ENCODE measurements around the gene TMEM138. TPM values are rescaled to one million over a fixed set of nuclear protein-coding genes. Genes with fewer than 3 reads are reported as not detected.
A peak's percentile ranks its signal among the peaks of the same experiment; 100 is the strongest.

The TMEM138 gene
- total RNA-seq, 1 donor from 2014 or later, result 38.8 TPM

GRCh38 chr11:61356706-61357105, 5.5 kb upstream of the TMEM138 start:
- H3K4me3 ChIP-seq (ENCODE audit: low read depth, low read length), result no peak overlapping the region
- H3K36me3 ChIP-seq (ENCODE audit: control insufficient read depth, insufficient read depth, low read length), result peaks cover 1% of the 10 kb centered on the region
- TF ChIP-seq CTCF (IDR thresholded peaks at IDR 0.05; ENCODE audit: insufficient read depth, low read length, poor library complexity, severe bottlenecking), result no peak
- H3K27me3 ChIP-seq (ENCODE audit: control insufficient read depth, insufficient read depth, low read length), result no peaks in the 10 kb centered on the region
- DNase-seq (ENCODE audit: low read depth), result no peak

DNA sequence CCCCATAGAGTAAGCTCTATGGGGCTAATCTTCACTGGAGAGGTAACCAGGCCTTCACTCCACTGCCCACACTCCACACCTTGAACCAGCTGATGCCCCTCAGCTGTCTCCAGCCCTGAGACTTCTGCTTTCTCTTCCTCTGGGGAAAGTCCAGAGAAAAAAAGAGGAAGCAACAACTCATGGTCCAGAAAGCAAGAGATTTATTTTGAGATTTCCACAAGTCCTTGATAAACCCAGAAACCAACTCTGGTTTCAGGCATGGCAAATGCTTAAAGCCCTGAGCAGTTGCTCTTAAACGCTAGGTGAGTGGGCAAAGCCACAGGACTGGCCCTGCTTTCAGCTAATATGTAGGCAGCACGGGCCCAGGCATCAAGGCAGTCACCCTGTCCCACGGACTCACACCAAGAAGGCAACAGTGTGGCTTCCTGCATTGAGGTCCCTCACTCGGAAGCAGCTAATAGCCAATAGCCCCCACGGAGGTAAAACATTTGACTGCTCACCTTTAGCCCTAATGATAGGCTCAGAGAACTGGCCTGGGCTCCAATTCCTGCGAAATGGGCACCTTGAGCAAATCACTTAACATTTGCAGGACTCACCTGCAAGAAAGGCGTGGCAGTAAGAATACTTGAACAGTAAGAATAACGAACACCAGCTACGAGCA, 4.8 kb upstream of the TMEM138 start:
- Histone ChIP-seq H3K36me3 (ENCODE audit: control insufficient read depth, insufficient read depth, low read length) (peaks cover 1% of the 10 kb centered on the region), H3K4me3 (ENCODE audit: low read depth, low read length) (no peak overlapping the region), H3K27me3 (ENCODE audit: control insufficient read depth, insufficient read depth, low read length) (no peaks in the 10 kb centered on the region)
- no peak for DNase-seq (ENCODE audit: low read depth)
- TF ChIP-seq CTCF (IDR thresholded peaks at IDR 0.05; ENCODE audit: insufficient read depth, low read length, poor library complexity, severe bottlenecking), result no peak

GRCh38 chr11:61357894-61358239, 4.3 kb upstream of the TMEM138 start:
- no peak overlapping the region for H3K4me3 ChIP-seq (ENCODE audit: low read depth, low read length)
- DNase-seq (ENCODE audit: low read depth), result no peak
- H3K27me3 ChIP-seq (ENCODE audit: control insufficient read depth, insufficient read depth, low read length), result no peaks in the 10 kb centered on the region
- peaks cover 1% of the 10 kb centered on the region for H3K36me3 ChIP-seq (ENCODE audit: control insufficient read depth, insufficient read depth, low read length)
- TF ChIP-seq CTCF (IDR thresholded peaks at IDR 0.05; ENCODE audit: insufficient read depth, low read length, poor library complexity, severe bottlenecking), result no peak

GRCh38 chr11:61358566-61358965, 3.6 kb upstream of the TMEM138 start:
- DNase-seq (ENCODE audit: low read depth), result no peak
- H3K27me3 ChIP-seq (ENCODE audit: control insufficient read depth, insufficient read depth, low read length), result no peaks in the 10 kb centered on the region
- no peak overlapping the region for H3K4me3 ChIP-seq (ENCODE audit: low read depth, low read length)
- TF ChIP-seq CTCF (IDR thresholded peaks at IDR 0.05; ENCODE audit: insufficient read depth, low read length, poor library complexity, severe bottlenecking), result no peak
- H3K36me3 ChIP-seq (ENCODE audit: control insufficient read depth, insufficient read depth, low read length), result no peaks in the 10 kb centered on the region

GRCh38 chr11:61359516-61359915, 2.7 kb upstream of the TMEM138 start:
- H3K36me3 ChIP-seq (ENCODE audit: control insufficient read depth, insufficient read depth, low read length), result no peaks in the 10 kb centered on the region
- TF ChIP-seq CTCF (IDR thresholded peaks at IDR 0.05; ENCODE audit: insufficient read depth, low read length, poor library complexity, severe bottlenecking), result no peak
- no peaks in the 10 kb centered on the region for H3K27me3 ChIP-seq (ENCODE audit: control insufficient read depth, insufficient read depth, low read length)
- H3K4me3 ChIP-seq (ENCODE audit: low read depth, low read length), result no peak overlapping the region
- no peak for DNase-seq (ENCODE audit: low read depth)

- TF ChIP-seq CTCF (IDR thresholded peaks at IDR 0.05; ENCODE audit: insufficient read depth, low read length, poor library complexity, severe bottlenecking), result no peak
- peak overlapping the region; percentile 59 for H3K4me3 ChIP-seq (ENCODE audit: low read depth, low read length)
- H3K36me3 ChIP-seq (ENCODE audit: control insufficient read depth, insufficient read depth, low read length), result no peaks in the 10 kb centered on the region
- no peak for DNase-seq (ENCODE audit: low read depth)
- no peaks in the 10 kb centered on the region for H3K27me3 ChIP-seq (ENCODE audit: control insufficient read depth, insufficient read depth, low read length)
Observed at GRCh38 chr11:61361237-61361740, 885 bp upstream of the TMEM138 start.
